Chondrocyte (in vitro differentiated cells): ENCODE results near the gene FAM120AOS. TPM values are rescaled to one million over a fixed set of nuclear protein-coding genes. Genes with fewer than 3 reads are reported as not detected.

ENCODE experiments used
- DNase-seq: peaks from one replicate; pipeline ENCODE4 v3.0.0; 2021; ENCODE audit warnings: mixed read lengths, low spot score
- H3K27ac Mint-ChIP-seq: one replicate; pipeline ENCODE4 v1.8.0; 2021; ENCODE audit warnings: mild to moderate bottlenecking, moderate library complexity, mixed read lengths; ENCODE audit not compliant: unreplicated experiment
- H3K27me3 Mint-ChIP-seq: 2 replicates; pipeline ENCODE4 v1.8.0; 2021; ENCODE audit warnings: low read depth, mixed read lengths
- H3K36me3 Mint-ChIP-seq: 2 replicates; pipeline ENCODE4 v1.8.0; 2021; ENCODE audit warnings: low read depth, mixed read lengths
- H3K4me1 Mint-ChIP-seq: 2 replicates; pipeline ENCODE4 v1.8.0; 2021; ENCODE audit warnings: low read depth, mild to moderate bottlenecking, mixed read lengths
- H3K4me3 Mint-ChIP-seq: one replicate; pipeline ENCODE4 v1.8.0; 2021; ENCODE audit warnings: mild to moderate bottlenecking, moderate library complexity, mixed read lengths; ENCODE audit not compliant: unreplicated experiment
- H3K9me3 Mint-ChIP-seq: 2 replicates; pipeline ENCODE4 v1.8.0; 2021; ENCODE audit warnings: low read depth, mixed read lengths
- CTCF ChIP-seq: fragments of 200-600 bp; sonication (generic); IDR thresholded peaks from 2 replicates; pipeline ENCODE4 v1.5.0; 2021; ENCODE audit warnings: antibody characterized with exemption, mild to moderate bottlenecking, moderate library complexity
- total RNA-seq: library from RNA; stranded (reverse); gene quantifications from 3 replicates; pipeline ENCODE4 v1.2.1, GENCODE V29; 2021

Gene FAM120AOS
- total RNA-seq, 1 donor from 2014 or later = 41.4 TPM

DNA sequence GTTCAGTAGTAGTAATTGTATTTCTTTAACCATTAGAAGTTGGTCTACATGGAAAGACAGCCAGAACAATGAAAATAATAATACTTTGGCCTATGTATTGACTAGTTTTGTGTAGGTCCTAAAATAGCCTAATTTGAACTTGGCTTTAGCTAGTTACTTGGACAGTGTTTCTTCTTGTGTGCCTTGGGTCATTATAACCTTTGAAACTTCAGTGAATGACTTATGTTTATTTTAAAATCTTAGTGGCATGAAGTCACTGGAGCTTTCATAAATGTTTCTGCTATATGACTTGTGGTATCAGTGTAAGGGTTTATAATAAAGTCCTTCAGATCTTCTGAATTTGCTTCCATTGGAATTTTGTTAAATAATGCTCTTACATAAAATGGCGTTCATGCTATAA, 2.6 kb upstream of the FAM120AOS start:
- no peak overlapping the region for H3K4me3 Mint-ChIP-seq
- no peaks in the 10 kb centered on the region for H3K9me3 Mint-ChIP-seq
- H3K36me3 Mint-ChIP-seq = no peaks in the 10 kb centered on the region
- no peak for DNase-seq
- H3K27ac Mint-ChIP-seq = peak overlapping the region; percentile 37
- H3K4me1 Mint-ChIP-seq = peaks cover 56% of the 10 kb centered on the region
- TF ChIP-seq CTCF = no peak
- no peaks in the 10 kb centered on the region for H3K27me3 Mint-ChIP-seq

DNA sequence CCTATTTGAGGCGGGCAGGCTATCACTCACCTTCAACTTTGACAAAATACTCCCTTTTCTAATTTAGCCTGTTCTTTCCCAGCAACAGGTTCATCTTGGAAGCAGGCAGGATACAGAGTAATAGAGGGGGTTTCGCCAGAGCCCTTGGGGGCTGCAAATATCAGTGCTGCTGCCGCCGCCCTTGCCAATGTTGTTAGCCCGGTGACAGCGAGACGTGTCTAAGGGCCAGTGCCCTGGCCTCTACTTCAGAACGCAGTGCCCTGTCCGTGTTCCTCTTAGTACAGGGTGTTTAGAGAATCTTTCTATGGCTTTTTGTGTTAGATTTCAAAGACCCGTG, 703 bp downstream of the FAM120AOS start:
- no peaks in the 10 kb centered on the region for H3K27me3 Mint-ChIP-seq
- TF ChIP-seq CTCF = no peak
- peak overlapping the region; percentile 86 for H3K4me3 Mint-ChIP-seq
- DNase-seq = no peak
- no peaks in the 10 kb centered on the region for H3K9me3 Mint-ChIP-seq
- peak overlapping the region; percentile 94 for H3K27ac Mint-ChIP-seq
- peaks cover 3% of the 10 kb centered on the region for H3K36me3 Mint-ChIP-seq
- peaks cover 40% of the 10 kb centered on the region for H3K4me1 Mint-ChIP-seq

DNA sequence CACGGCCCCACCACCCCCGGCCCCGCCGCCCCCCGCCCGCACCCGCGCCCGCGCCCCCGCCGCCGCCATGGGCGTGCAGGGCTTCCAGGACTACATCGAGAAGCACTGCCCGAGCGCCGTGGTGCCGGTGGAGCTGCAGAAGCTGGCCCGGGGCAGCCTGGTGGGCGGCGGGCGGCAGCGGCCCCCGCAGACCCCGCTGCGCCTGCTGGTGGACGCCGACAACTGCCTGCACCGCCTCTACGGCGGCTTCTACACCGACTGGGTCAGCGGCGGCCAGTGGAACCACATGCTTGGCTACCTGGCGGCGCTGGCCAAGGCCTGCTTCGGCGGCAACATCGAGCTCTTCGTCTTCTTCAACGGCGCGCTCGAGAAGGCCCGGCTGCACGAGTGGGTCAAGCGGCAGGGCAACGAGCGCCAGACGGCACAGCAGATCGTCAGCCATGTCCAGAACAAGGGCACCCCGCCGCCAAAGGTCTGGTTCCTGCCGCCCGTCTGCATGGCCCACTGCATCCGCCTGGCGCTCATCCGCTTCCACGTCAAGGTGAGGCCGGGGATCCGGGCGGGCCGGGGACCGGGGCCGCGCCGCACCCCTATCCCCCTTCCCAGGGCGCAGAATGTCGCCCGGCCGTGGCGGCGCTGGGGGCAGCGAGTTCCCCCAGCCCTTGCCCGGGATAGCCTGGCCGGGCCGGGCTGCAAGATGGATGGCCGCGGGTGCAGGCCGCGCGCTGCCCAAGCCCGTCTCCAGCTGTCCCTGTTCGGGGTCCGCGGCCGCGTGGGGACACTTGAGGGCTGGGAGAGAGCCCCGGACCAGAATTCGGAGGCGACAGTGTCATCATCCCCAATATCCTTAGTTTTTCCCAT, 1.3 kb downstream of the FAM120AOS start:
- H3K27ac Mint-ChIP-seq = peak overlapping the region; percentile 96
- no peaks in the 10 kb centered on the region for H3K27me3 Mint-ChIP-seq
- peaks cover 9% of the 10 kb centered on the region for H3K36me3 Mint-ChIP-seq
- no peaks in the 10 kb centered on the region for H3K9me3 Mint-ChIP-seq
- DNase-seq = peak; percentile 92
- peak; percentile 29 for TF ChIP-seq CTCF
- H3K4me1 Mint-ChIP-seq = peaks cover 40% of the 10 kb centered on the region
- H3K4me3 Mint-ChIP-seq = peak overlapping the region; percentile 86

DNA sequence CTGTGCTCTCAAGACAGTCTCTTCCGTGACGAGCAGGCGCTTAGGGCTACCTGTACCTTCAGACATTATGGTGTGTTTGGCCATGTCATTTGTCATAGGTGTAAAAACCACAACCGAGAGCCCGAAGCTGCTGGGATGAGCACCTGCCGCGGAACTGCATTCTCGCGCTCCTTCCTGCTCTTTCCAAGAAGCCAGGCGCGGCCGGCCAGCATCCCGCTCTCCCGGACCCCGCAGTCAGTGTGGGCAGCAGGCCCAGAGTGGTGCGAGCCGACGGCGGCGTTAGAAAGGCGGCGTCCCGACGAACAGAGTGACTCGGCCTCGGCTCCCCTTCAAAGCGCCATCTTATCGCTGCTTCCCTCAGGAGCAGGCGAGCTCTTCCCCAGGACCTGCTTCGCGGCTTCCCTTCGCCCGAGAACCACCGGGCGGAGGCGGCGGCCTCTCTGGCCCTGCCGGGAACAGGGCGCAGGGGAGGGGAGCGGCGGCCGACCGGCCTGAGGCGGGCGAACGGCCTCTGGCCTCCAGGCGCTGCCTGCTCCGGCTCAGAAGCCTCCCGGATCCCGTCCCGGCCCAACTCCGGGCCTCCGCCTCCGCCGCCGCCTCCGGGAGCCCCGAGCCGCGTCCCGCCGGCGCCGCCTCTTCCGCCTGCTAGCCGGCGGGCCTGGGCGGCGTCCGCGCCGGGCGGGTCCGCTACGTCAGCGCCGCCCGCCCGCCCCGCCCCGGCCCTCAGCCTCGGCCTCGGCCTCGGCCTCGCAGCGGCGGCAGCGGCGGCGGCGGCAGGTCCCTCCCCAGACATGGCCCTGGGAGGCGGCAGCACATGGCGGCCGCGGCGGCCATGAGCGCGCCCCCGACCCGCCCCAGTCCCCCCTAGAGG, 2.2 kb downstream of the FAM120AOS start, which contains the start of gene FAM120A:
Gene FAM120A (plus strand): TSS at position 741 of the 871 bp plus-strand sequence. CDS start 231 bp downstream, outside the sequence.
- Mint-ChIP-seq H3K27ac (peak within 1 kb of the TSS; percentile 96), H3K9me3 (no peaks in the 10 kb centered on the region), H3K4me3 (peak within 1 kb of the TSS; percentile 94), H3K36me3 (peaks cover 17% of the 10 kb centered on the region), H3K27me3 (no peaks in the 10 kb centered on the region), H3K4me1 (peaks cover 32% of the 10 kb centered on the region)
- DNase-seq = peak; percentile 85
- peak; percentile 8 for TF ChIP-seq CTCF

DNA sequence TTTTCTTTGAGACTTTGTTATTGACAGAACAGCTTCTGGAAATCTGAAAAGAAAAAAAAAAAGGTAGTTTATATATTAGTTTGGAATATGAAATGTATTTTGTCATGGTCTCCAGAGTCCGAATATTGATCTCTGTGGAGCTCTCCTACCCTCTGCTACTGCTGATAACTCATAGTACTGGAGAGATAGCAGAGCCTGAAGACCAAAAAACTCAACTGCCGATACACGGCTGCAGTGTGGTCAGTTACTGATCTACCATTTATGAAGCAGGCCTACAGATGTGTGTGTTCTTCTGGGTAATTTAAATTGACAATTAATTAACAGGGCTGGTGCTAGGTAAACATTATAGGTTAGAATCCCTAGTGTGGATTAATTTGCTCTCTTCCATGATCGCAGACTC, 5.7 kb downstream of the FAM120AOS start:
- Mint-ChIP-seq H3K27ac (no peak overlapping the region), H3K27me3 (no peaks in the 10 kb centered on the region), H3K36me3 (peaks cover 20% of the 10 kb centered on the region), H3K4me1 (peaks cover 12% of the 10 kb centered on the region), H3K9me3 (peaks cover 3% of the 10 kb centered on the region), H3K4me3 (no peak overlapping the region)
- no peak for DNase-seq
- TF ChIP-seq CTCF = no peak
